GM23338 (cell line): ENCODE results near the gene SRP72. TPM values are rescaled to one million over a fixed set of nuclear protein-coding genes. Genes with fewer than 3 reads are reported as not detected.
A peak's percentile ranks its signal among the peaks of the same experiment; 100 is the strongest.

Experiments used
- ATAC-seq: fragments of 200-7000 bp; cut with Tn5 transposase; 3 replicates; pipeline ENCODE4 v1.9.1; 2020
- DNase-seq: peaks from one replicate; pipeline ENCODE4 v3.0.0-alpha.2; 2015; ENCODE audit warnings: low spot score
- H2AFZ ChIP-seq: fragments of 200-600 bp; sonication (generic); 2 replicates; pipeline ENCODE4 v1.8.0; 2016; ENCODE audit warnings: antibody characterized with exemption, mild to moderate bottlenecking, moderate library complexity
- H3F3A ChIP-seq: fragments of 200-600 bp; sonication (generic); replicated peaks from 2 replicates; pipeline ENCODE4 v1.8.0; 2017; ENCODE audit warnings: antibody characterized with exemption, mixed run types, low read depth
- H3K27ac ChIP-seq: fragments of 200-600 bp; sonication (generic); 2 replicates; pipeline ENCODE4 v1.6.1; 2016; ENCODE audit warnings: low read depth
- H3K27me3 ChIP-seq: fragments of 200-600 bp; sonication (generic); 2 replicates; pipeline ENCODE4 v1.8.0; 2016; ENCODE audit warnings: mild to moderate bottlenecking, mixed run types, moderate library complexity; ENCODE audit not compliant: insufficient read depth
- H3K36me3 ChIP-seq: fragments of 200-600 bp; sonication (generic); 2 replicates; pipeline ENCODE4 v1.8.0; 2016; ENCODE audit warnings: mild to moderate bottlenecking; ENCODE audit not compliant: insufficient read depth
- H3K4me1 ChIP-seq: fragments of 200-600 bp; sonication (generic); 2 replicates; pipeline ENCODE4 v1.8.0; 2016; ENCODE audit warnings: mild to moderate bottlenecking, moderate library complexity; ENCODE audit not compliant: insufficient read depth
- H3K4me2 ChIP-seq: fragments of 200-600 bp; sonication (generic); 2 replicates; pipeline ENCODE4 v1.7.1; 2017; ENCODE audit warnings: mixed run types
- H3K4me3 ChIP-seq: fragments of 200-600 bp; sonication (generic); 2 replicates; pipeline ENCODE4 v1.6.1; 2016; ENCODE audit warnings: mixed run types
- H3K79me2 ChIP-seq: fragments of 200-600 bp; sonication (generic); replicated peaks from 2 replicates; pipeline ENCODE4 v1.8.0; 2017; ENCODE audit warnings: mild to moderate bottlenecking; ENCODE audit not compliant: insufficient read depth
- H3K9me2 ChIP-seq: fragments of 200-600 bp; sonication (generic); 2 replicates; pipeline ENCODE4 v1.8.0; 2017; ENCODE audit not compliant: insufficient read depth
- H4K20me1 ChIP-seq: fragments of 200-600 bp; sonication (generic); replicated peaks from 2 replicates; pipeline ENCODE4 v1.8.0; 2017; ENCODE audit warnings: mild to moderate bottlenecking; ENCODE audit not compliant: insufficient read depth
- H3K27ac Mint-ChIP-seq: 2 replicates; pipeline ENCODE4 v1.8.0; 2020; ENCODE audit warnings: inconsistent platforms, mild to moderate bottlenecking, moderate library complexity, mixed read lengths
- H3K27me3 Mint-ChIP-seq: 3 replicates; pipeline ENCODE4 v1.8.0; 2022; ENCODE audit warnings: low read depth, mild to moderate bottlenecking, moderate library complexity, mixed read lengths, inconsistent platforms; ENCODE audit not compliant: insufficient read depth, poor library complexity
- H3K36me3 Mint-ChIP-seq: 3 replicates; pipeline ENCODE4 v1.8.0; 2021; ENCODE audit warnings: low read depth, mild to moderate bottlenecking, inconsistent platforms, moderate library complexity, mixed read lengths
- H3K4me1 Mint-ChIP-seq: 3 replicates; pipeline ENCODE4 v1.8.0; 2020; ENCODE audit warnings: mild to moderate bottlenecking, inconsistent platforms, mixed read lengths
- H3K4me3 Mint-ChIP-seq: 3 replicates; pipeline ENCODE4 v1.8.0; 2021; ENCODE audit warnings: moderate library complexity, mild to moderate bottlenecking, inconsistent platforms, mixed read lengths
- H3K9me3 Mint-ChIP-seq: 3 replicates; pipeline ENCODE4 v1.8.0; 2020; ENCODE audit warnings: moderate library complexity, mild to moderate bottlenecking, inconsistent platforms, mixed read lengths
- CREB1 ChIP-seq: fragments of 250-450 bp; sonication (Bioruptor Pico); IDR thresholded peaks from 2 replicates; pipeline ENCODE4 v1.5.0; 2020; ENCODE audit warnings: low read depth, mild to moderate bottlenecking, moderate library complexity
- CTCF ChIP-seq, 2 experiments: fragments of 200-600 bp in 1 of 2; sonication (generic) in 1 of 2; conservative IDR thresholded peaks; 2 replicates each; pipeline versions ENCODE4 v1.5.1 to v1.6.1; 2016 to 2017; ENCODE audit warnings: antibody characterized with exemption in 2 of 2, low read depth in 2 of 2, mild to moderate bottlenecking in 2 of 2, moderate library complexity in 1 of 2
- EZH2 ChIP-seq: fragments of 200-600 bp; sonication (generic); IDR thresholded peaks from one replicate; pipeline ENCODE4 v1.8.0; 2017; ENCODE audit warnings: antibody characterized with exemption, mild to moderate bottlenecking, low read depth; ENCODE audit not compliant: unreplicated experiment
- EZH2phosphoT487 ChIP-seq: fragments of 200-600 bp; sonication (generic); IDR thresholded peaks from one replicate; pipeline ENCODE4 v1.8.1; 2018; ENCODE audit warnings: antibody characterized with exemption; ENCODE audit not compliant: unreplicated experiment
- STAT1 ChIP-seq: IDR thresholded peaks from one replicate; pipeline ENCODE4 v1.6.1; 2016; ENCODE audit warnings: antibody characterized with exemption; ENCODE audit not compliant: unreplicated experiment
- ZNF114 ChIP-seq: fragments of 250-450 bp; sonication (Bioruptor Pico); IDR thresholded peaks from 2 replicates; pipeline ENCODE4 v1.5.0; 2020; ENCODE audit warnings: mild to moderate bottlenecking, moderate library complexity
- ZNF462 ChIP-seq: fragments of 250-450 bp; sonication (Bioruptor Pico); IDR thresholded peaks from 2 replicates; pipeline ENCODE4 v1.5.0; 2020; ENCODE audit warnings: mild to moderate bottlenecking, moderate library complexity
- polyA plus RNA-seq: library from polyadenylated mRNA; unstranded; fragments of >200 nt; fragmentation: Nextera tagmentation; extraction: Ambion mirVana; gene quantifications from 2 replicates; pipeline ENCODE4 v1.2.1, GENCODE V29; 2016
- total RNA-seq: library from RNA; depleted of rRNA; stranded (reverse); fragments of >200 nt; shearing (Covaris generic); gene quantifications from 2 replicates; pipeline ENCODE4 v1.2.3, GENCODE V29; 2014
- TF ChIP-seq, protein P1 (sequence below): IDR thresholded peaks from 2 replicates; pipeline ENCODE4 v1.6.1; 2016; ENCODE audit warnings: antibody characterized with exemption

Gene SRP72
- total and polyA plus RNA-seq, 2 experiments from 2014 or later: 84.6 to 174 TPM

- H3K9me2 ChIP-seq: no peaks in the 10 kb centered on the region
- no peaks in the 10 kb centered on the region for H3K36me3 ChIP-seq
- Mint-ChIP-seq H3K4me3 (no peak overlapping the region), H3K9me3 (peaks cover 13% of the 10 kb centered on the region; the same call in 2 of the 3 replicates), H3K27me3 (no peaks in the 10 kb centered on the region), H3K27ac (no peak overlapping the region), H3K4me1 (peaks cover 36% of the 10 kb centered on the region), H3K36me3 (peaks cover 43% of the 10 kb centered on the region)
- H3K79me2 ChIP-seq: peaks cover 100% of the 10 kb centered on the region
- peak overlapping the region; percentile 34 for H3K4me3 ChIP-seq
- peak overlapping the region; percentile 68 for H3K4me2 ChIP-seq
- peaks cover 23% of the 10 kb centered on the region for H4K20me1 ChIP-seq
- DNase-seq (peak; percentile 56), ATAC-seq (no peak; the same call in 2 of the 3 replicates)
- peak overlapping the region; percentile 27; the same call in 1 of the 2 replicates for H3K27ac ChIP-seq
- no peaks in the 10 kb centered on the region for H3K27me3 ChIP-seq
- H3K4me1 ChIP-seq: peaks cover 29% of the 10 kb centered on the region
- no peak overlapping the region for H2AFZ ChIP-seq
- no peak for TF ChIP-seq ZNF114
- peak in 1 of 2 experiments; percentile 69; a peak in 3 of 4 replicates for TF ChIP-seq CTCF (conservative IDR thresholded peaks at IDR 0.05; ENCODE audit: low read depth in 2 of 2)
- H3F3A ChIP-seq: no peaks in the 10 kb centered on the region
These were observed 42.5 kb upstream of the SRP72 start for GRCh38 chr4:56424697-56425514.

DNA sequence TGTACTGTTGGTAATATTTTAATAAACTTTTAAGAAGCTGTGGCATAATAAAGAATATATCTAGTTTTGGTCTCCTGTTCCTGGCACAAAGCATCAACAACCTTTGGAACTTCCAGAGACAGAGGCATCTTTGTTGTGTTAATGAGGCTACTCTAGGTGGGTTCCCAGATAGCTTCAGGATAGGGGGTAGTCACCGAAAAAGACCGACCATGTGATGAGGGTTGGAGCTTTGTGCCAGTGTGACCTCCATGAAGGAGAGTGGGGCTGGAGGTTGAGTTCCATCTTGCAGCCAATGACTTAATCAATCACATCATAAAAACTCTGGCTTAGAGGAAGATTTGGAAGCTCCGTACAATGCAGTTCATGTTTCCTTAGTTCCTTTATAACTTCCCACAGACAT lies 41.9 kb upstream of the SRP72 start:
- Mint-ChIP-seq H3K27me3 (no peaks in the 10 kb centered on the region), H3K36me3 (peaks cover 41% of the 10 kb centered on the region), H3K4me3 (peak overlapping the region; percentile 24; the same call in 1 of the 3 replicates), H3K27ac (peak overlapping the region; percentile 70), H3K9me3 (peaks cover 13% of the 10 kb centered on the region; the same call in 2 of the 3 replicates), H3K4me1 (peaks cover 37% of the 10 kb centered on the region)
- peak; percentile 99 for ATAC-seq
- Histone ChIP-seq H2AFZ (no peak overlapping the region), H3K4me3 (peak overlapping the region; percentile 34), H3K4me1 (peaks cover 29% of the 10 kb centered on the region), H3K4me2 (peak overlapping the region; percentile 68), H3K27me3 (no peaks in the 10 kb centered on the region), H3K36me3 (no peaks in the 10 kb centered on the region), H4K20me1 (peaks cover 29% of the 10 kb centered on the region), H3K79me2 (peaks cover 100% of the 10 kb centered on the region), H3K27ac (peak overlapping the region; percentile 75; the same call in 1 of the 2 replicates), H3F3A (no peaks in the 10 kb centered on the region), H3K9me2 (no peaks in the 10 kb centered on the region)
- DNase-seq: peak; percentile 84
- TF ChIP-seq CREB1 (CRISPR knock-in tag): peak; percentile 33; the same call in 1 of the 2 replicates
- no peak for TF ChIP-seq STAT1
- TF ChIP-seq EZH2: no peak
- no peak for TF ChIP-seq CTCF (conservative IDR thresholded peaks at IDR 0.05; ENCODE audit: low read depth in 2 of 2)
- TF ChIP-seq EZH2phosphoT487: no peak
- peak; percentile 97 for TF ChIP-seq ZNF462
- TF ChIP-seq, protein P1, sequence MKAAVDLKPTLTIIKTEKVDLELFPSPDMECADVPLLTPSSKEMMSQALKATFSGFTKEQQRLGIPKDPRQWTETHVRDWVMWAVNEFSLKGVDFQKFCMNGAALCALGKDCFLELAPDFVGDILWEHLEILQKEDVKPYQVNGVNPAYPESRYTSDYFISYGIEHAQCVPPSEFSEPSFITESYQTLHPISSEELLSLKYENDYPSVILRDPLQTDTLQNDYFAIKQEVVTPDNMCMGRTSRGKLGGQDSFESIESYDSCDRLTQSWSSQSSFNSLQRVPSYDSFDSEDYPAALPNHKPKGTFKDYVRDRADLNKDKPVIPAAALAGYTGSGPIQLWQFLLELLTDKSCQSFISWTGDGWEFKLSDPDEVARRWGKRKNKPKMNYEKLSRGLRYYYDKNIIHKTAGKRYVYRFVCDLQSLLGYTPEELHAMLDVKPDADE: no peak
